Lower lobe of right lung (tissue), 2 donors: Measurements from ENCODE around the gene RPL28. TPM values are rescaled to one million over a fixed set of nuclear protein-coding genes. Genes with fewer than 3 reads are reported as not detected.
"Not testable (repeated sequence)": the region's sequence is repeated elsewhere in the genome, so short reads cannot be mapped to it uniquely, and the experiment has no call there.

Experiments
- ATAC-seq, 2 donors: fragments of 200-7000 bp; cut with Tn5 transposase; one replicate each; pipeline ENCODE4 v1.9.1; 2020 to 2022; ENCODE audit warnings: mild to moderate bottlenecking in 2 of 2, moderate library complexity in 2 of 2
- DNase-seq: peaks from one replicate; pipeline ENCODE4 v3.0.0-alpha.2; 2020
- H3K27ac ChIP-seq: fragments of 200-600 bp; one replicate; pipeline ENCODE4 v1.8.0; 2022
- H3K27me3 ChIP-seq: fragments of 200-600 bp; one replicate; pipeline ENCODE4 v1.8.0; 2022; ENCODE audit warnings: low read depth
- H3K36me3 ChIP-seq: fragments of 200-600 bp; one replicate; pipeline ENCODE4 v1.8.0; 2022; ENCODE audit warnings: mild to moderate bottlenecking
- H3K4me1 ChIP-seq: fragments of 200-600 bp; one replicate; pipeline ENCODE4 v1.8.0; 2022
- H3K4me3 ChIP-seq: fragments of 200-600 bp; one replicate; pipeline ENCODE4 v1.8.0; 2022; ENCODE audit warnings: mild to moderate bottlenecking
- H3K9me3 ChIP-seq: fragments of 200-600 bp; one replicate; pipeline ENCODE4 v1.8.0; 2022
- CTCF ChIP-seq: fragments of 200-600 bp; IDR thresholded peaks from one replicate; pipeline ENCODE4 v1.8.0; 2022; ENCODE audit warnings: antibody characterized with exemption, mild to moderate bottlenecking
- intact Hi-C: fragments of 100-400 bp; cut with DNase I; formaldehyde crosslinking; loops from one replicate; pipeline ENCODE4 v1.11.0; 2022
- total RNA-seq: library from RNA; stranded (reverse); fragmentation: NEBNext Ultra II Directional; extraction: Animal tissue kit (Norgen Biotek cat#: 25700); gene quantifications from one replicate; pipeline ENCODE4 v1.2.1, GENCODE V29; 2021
- donor health status: DM: no; HTN: yes; CAD: no; lungs with severe emphysema.

Gene RPL28
- total RNA-seq, 1 donor from 2014 or later: 1,501 TPM

- intact Hi-C loops: no loop called here
- Histone ChIP-seq H3K4me1 (peaks cover 14% of the 10 kb centered on the region), H3K36me3 (peaks cover 58% of the 10 kb centered on the region), H3K27me3 (no peaks in the 10 kb centered on the region), H3K4me3 (no peak overlapping the region), H3K9me3 (no peaks in the 10 kb centered on the region), H3K27ac (no peak overlapping the region)
- no peak for TF ChIP-seq CTCF
- no peak for ATAC-seq
- no peak for DNase-seq
Measured at GRCh38 chr19:55402509-55402908, 16.8 kb downstream of the RPL28 start.

- intact Hi-C loops: no loop called here
- Histone ChIP-seq H3K4me1 (peaks cover 14% of the 10 kb centered on the region), H3K27me3 (no peaks in the 10 kb centered on the region), H3K36me3 (peaks cover 51% of the 10 kb centered on the region), H3K27ac (no peak overlapping the region), H3K9me3 (no peaks in the 10 kb centered on the region), H3K4me3 (no peak overlapping the region)
- ATAC-seq (no peak), DNase-seq (no peak)
- TF ChIP-seq CTCF: no peak
Measured at GRCh38 chr19:55405638-55406037, 19.9 kb downstream of the RPL28 start.

- Histone ChIP-seq H3K27ac (no peak overlapping the region), H3K9me3 (no peaks in the 10 kb centered on the region), H3K4me1 (peaks cover 14% of the 10 kb centered on the region), H3K4me3 (peak overlapping the region; percentile 94), H3K36me3 (peaks cover 46% of the 10 kb centered on the region), H3K27me3 (no peaks in the 10 kb centered on the region)
- intact Hi-C loops: no loop called here
- DNase-seq (no peak), ATAC-seq (no peak)
- no peak for TF ChIP-seq CTCF
Measured at GRCh38 chr19:55406091-55406825, 20.5 kb downstream of the RPL28 start.

GRCh38 chr19:55406826-55407549 lies 21.3 kb downstream of the RPL28 start:
- no peaks in the 10 kb centered on the region for H3K9me3 ChIP-seq
- DNase-seq (no peak), ATAC-seq (peak; percentile 1 to 40)
- H3K4me1 ChIP-seq: peaks cover 14% of the 10 kb centered on the region
- H3K4me3 ChIP-seq: peak overlapping the region; percentile 94
- H3K27ac ChIP-seq: peak overlapping the region; percentile 93
- intact Hi-C loops: no loop called here
- no peaks in the 10 kb centered on the region for H3K27me3 ChIP-seq
- peaks cover 41% of the 10 kb centered on the region for H3K36me3 ChIP-seq
- no peak for TF ChIP-seq CTCF

GRCh38 chr19:55407550-55407799 lies 21.7 kb downstream of the RPL28 start, which contains the start of gene UBE2S:
UBE2S (minus strand) TSS chr19:55407788; CDS start chr19:55407589, 199 bp downstream.
- H3K27me3 ChIP-seq, intact Hi-C loops, DNase-seq, H3K9me3 ChIP-seq: not testable (repeated sequence)
- H3K4me1 ChIP-seq: peaks cover 14% of the 10 kb centered on the region
- peak within 1 kb of the TSS; percentile 93 for H3K27ac ChIP-seq
- peak in 1 of 2 donors; percentile 17 for ATAC-seq
- peak within 1 kb of the TSS; percentile 94 for H3K4me3 ChIP-seq
- peaks cover 36% of the 10 kb centered on the region for H3K36me3 ChIP-seq
